Adrenal gland (tissue), 12 donors: ENCODE measurements around the gene ME1. TPM values are rescaled to one million over a fixed set of nuclear protein-coding genes. Genes with fewer than 3 reads are reported as not detected.

Experiments used
- DNase-seq, 7 donors: peaks; one replicate each; pipeline ENCODE4 v3.0.0-alpha.2; 2019 to 2020
- H3K27ac ChIP-seq, 5 donors: fragments of 200-600 bp; sonication (generic) in 4 of 5; 1 replicate in 3 of 5; 2 replicates in 2 of 5; pipeline versions ENCODE4 v1.5.1 to v1.8.0; 2016 to 2020; ENCODE audit warnings: mild to moderate bottlenecking in 1 of 5
- H3K27me3 ChIP-seq: fragments of 200-600 bp; 2 replicates; pipeline ENCODE4 v1.8.0; 2021
- H3K36me3 ChIP-seq, 2 donors: fragments of 200-600 bp; replicated peaks in 1 of 2; 1 replicate in 1 of 2; 2 replicates in 1 of 2; pipeline versions ENCODE4 v1.5.1 to v1.8.0; 2018 to 2022
- H3K4me1 ChIP-seq, 2 donors: fragments of 200-600 bp; replicated peaks in 1 of 2; 1 replicate in 1 of 2; 2 replicates in 1 of 2; pipeline versions ENCODE4 v1.5.1 to v1.8.0; 2018 to 2021
- H3K4me3 ChIP-seq, 4 donors: fragments of 200-600 bp; sonication (generic) in 3 of 4; one replicate each; pipeline ENCODE4 v1.5.1; 2016 to 2018
- H3K9me3 ChIP-seq, 3 donors: fragments of 200-600 bp; sonication (generic) in 1 of 3; replicated peaks in 1 of 3; 1 replicate in 2 of 3; 2 replicates in 1 of 3; pipeline versions ENCODE4 v1.5.1 to v1.8.0; 2016 to 2021
- CTCF ChIP-seq, 6 experiments: fragments of 450-650 bp in 4 of 6; fragments of 200-600 bp in 2 of 6; sonication (generic) in 1 of 6; IDR thresholded peaks; 1 replicate in 5 of 6; 2 replicates in 1 of 6; pipeline versions ENCODE4 v1.5.1 to v1.8.0; 2016 to 2021; ENCODE audit warnings: antibody characterized with exemption in 6 of 6, mild to moderate bottlenecking in 2 of 6, moderate library complexity in 1 of 6
- POLR2A ChIP-seq, 2 donors: fragments of 450-650 bp; IDR thresholded peaks; one replicate each; pipeline ENCODE4 v1.6.1; 2017; ENCODE audit warnings: antibody characterized with exemption in 2 of 2, mild to moderate bottlenecking in 2 of 2, moderate library complexity in 1 of 2
- WGBS, 4 donors: extraction: QIAGEN DNeasy Blood & Tissue Kit in 2 of 4; methylation state at CpG; one replicate each; pipeline versions ENCODE4 v1.1.5 to v1.1.7; 2013 to 2017; 5-methylcytosine and 5-hydroxymethylcytosine counted together
- intact Hi-C, 2 donors: fragments of 100-400 bp; cut with DNase I; formaldehyde crosslinking; loops; one replicate each; pipeline versions ENCODE4 v1.14.1 to v1.15.0; 2022 to 2023
- polyA plus RNA-seq, 3 donors: library from polyadenylated mRNA; stranded (reverse); fragments of 200-250 nt in 2 of 3; fragments of 350-450 nt in 1 of 3; fragmentation: Illumina TruSeq in 1 of 3; extraction: RNeasy Lipid Tissue Mini Kit (QIAGEN cat#74804) in 1 of 3; gene quantifications; one replicate each; pipeline ENCODE4 v1.2.3, GENCODE V29; 2013 to 2014
- total RNA-seq, 9 donors: library from RNA; depleted of rRNA in 4 of 9; stranded (reverse); fragments of >200 nt in 4 of 9; fragments of 120-200 nt in 1 of 9; fragmentation: NEBNext Ultra II Directional in 1 of 9; extraction: Animal tissue kit (Norgen Biotek cat#: 25700) in 1 of 9; gene quantifications; one replicate each; pipeline versions ENCODE4 v1.1.0 to v1.2.4, GENCODE V29; 2013 to 2023
- donor health status: healthy with polysubstance abuse.
- donor health status: Bipolar disorder and iron deficiency.
- donor health status: DM: yes; HTN: yes; CAD: no.
- donor health status: DM: no; HTN: no; CAD: no.
- donor health status: DM: no; HTN: no; CAD: no.
- donor health status: DM: yes; HTN: yes; CAD: no.

ME1 gene
- total and polyA plus RNA-seq, 12 donors = 19.9 to 145 (median 64.1) TPM

GRCh38 chr6:83470001-83470400, 39.1 kb upstream of the ME1 start:
- Histone ChIP-seq H3K4me3 (no peak overlapping the region), H3K27me3 (no peaks in the 10 kb centered on the region), H3K4me1 (peaks cover 0 to 3% of the 10 kb centered on the region in 2 donors), H3K36me3 (no peaks in the 10 kb centered on the region), H3K27ac (no peak overlapping the region), H3K9me3 (no peaks in the 10 kb centered on the region)
- intact Hi-C loops = no loop called here
- 66 to 80% (median 72%) methylated on average over 4 of the region's 4 CpGs for WGBS, 4 donors
- TF ChIP-seq CTCF (IDR thresholded peaks at IDR 0.05) = no peak
- TF ChIP-seq POLR2A (IDR thresholded peaks at IDR 0.05) = no peak
- peak in 1 of 7 donors; percentile 15 for DNase-seq

- DNase-seq = peak; percentile 27 to 67 (median 52)
Measured at GRCh38 chr6:83467620-83468036, 36.8 kb upstream of the ME1 start.

DNA sequence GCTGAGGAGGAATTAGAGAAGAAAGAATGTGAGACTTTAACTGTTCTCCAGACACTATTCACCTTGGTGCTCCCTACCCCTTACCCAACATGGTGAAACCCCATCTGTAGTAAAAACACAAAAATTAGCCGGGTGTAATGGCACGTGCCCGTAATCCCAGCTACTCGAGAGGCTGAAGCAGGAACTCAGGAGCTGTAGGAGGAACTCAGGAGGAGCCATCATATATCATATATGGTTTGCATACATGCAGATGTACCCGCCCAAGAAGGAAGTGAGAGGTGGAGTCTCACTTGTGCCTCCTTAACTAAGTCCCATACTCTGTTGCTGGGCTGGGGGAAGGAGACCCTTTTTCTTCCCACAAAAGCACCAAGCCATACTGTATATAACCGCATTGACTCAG, 35.5 kb upstream of the ME1 start:
- H3K4me3 ChIP-seq = no peak overlapping the region
- no peaks in the 10 kb centered on the region for H3K36me3 ChIP-seq
- H3K4me1 ChIP-seq = peaks cover 0 to 3% of the 10 kb centered on the region in 2 donors
- no peak overlapping the region for H3K27ac ChIP-seq
- H3K27me3 ChIP-seq = no peaks in the 10 kb centered on the region
- 75 to 91% (median 90%) methylated on average over 6 of the region's 6 CpGs for WGBS, 4 donors
- no peak for TF ChIP-seq CTCF (IDR thresholded peaks at IDR 0.05)
- no peak for TF ChIP-seq POLR2A (IDR thresholded peaks at IDR 0.05)
- no peaks in the 10 kb centered on the region for H3K9me3 ChIP-seq
- DNase-seq = no peak
- intact Hi-C loops = no loop called here

More at GRCh38 chr6:83467620-83468036, 36.8 kb upstream of the ME1 start:
- Histone ChIP-seq H3K27me3 (no peaks in the 10 kb centered on the region), H3K4me3 (no peak overlapping the region), H3K27ac (peak overlapping the region in 2 of 5 donors; percentile 24 to 37), H3K4me1 (peaks cover 0 to 3% of the 10 kb centered on the region in 2 donors), H3K9me3 (no peaks in the 10 kb centered on the region), H3K36me3 (no peaks in the 10 kb centered on the region)
- intact Hi-C loops = no loop called here
- 54 to 65% (median 63%) methylated on average over 3 of the region's 3 CpGs for WGBS, 4 donors
- no peak for TF ChIP-seq POLR2A (IDR thresholded peaks at IDR 0.05)
- no peak for TF ChIP-seq CTCF (IDR thresholded peaks at IDR 0.05)

DNA sequence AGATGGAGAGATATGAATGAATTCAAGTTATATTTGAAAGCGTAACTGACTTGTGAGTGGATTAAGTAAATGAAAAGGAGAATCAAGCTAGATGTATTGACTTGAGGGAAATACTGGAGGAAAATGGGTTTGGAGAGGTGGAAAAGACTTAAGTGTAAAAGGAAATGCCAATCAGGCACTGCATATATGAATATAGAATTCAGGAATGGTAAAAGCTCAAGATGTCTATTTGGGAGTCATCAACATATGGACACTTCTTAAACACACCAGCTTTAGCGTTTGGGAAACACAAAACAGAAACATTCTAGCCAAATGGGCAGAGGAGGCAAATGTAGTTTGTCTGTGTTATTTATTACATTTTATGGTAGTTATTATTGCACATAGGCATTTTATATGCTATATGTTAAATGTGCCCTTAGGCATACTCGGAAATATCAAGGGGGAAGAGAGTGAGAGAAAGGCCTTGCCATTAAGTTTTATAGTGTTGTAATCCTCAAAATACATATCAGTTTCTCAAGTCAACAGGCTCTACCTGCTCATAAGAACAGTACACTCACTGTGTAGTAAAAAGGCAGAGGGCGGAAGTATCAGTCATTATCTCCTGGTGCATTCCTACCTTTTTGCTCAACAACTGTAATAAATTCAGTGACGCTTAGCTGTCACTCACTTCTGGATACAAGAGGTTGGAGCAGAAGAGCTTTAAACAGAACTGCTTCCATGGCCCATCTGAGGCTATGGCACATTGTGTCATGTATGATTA, 33.7 kb upstream of the ME1 start:
- Histone ChIP-seq H3K4me1 (peaks cover 0 to 3% of the 10 kb centered on the region in 2 donors), H3K27ac (peak overlapping the region in 1 of 5 donors; percentile 37), H3K9me3 (no peaks in the 10 kb centered on the region), H3K36me3 (no peaks in the 10 kb centered on the region), H3K4me3 (no peak overlapping the region), H3K27me3 (no peaks in the 10 kb centered on the region)
- no peak for DNase-seq
- no peak for TF ChIP-seq CTCF (IDR thresholded peaks at IDR 0.05)
- intact Hi-C loops = no loop called here
- WGBS, 4 donors = 95 to 98% (median 97%) methylated on average over 5 of the region's 5 CpGs
